ENCODE data around the gene TNNI3. TPM values are rescaled to one million over a fixed set of nuclear protein-coding genes. Genes with fewer than 3 reads are reported as not detected.
"Not testable (repeated sequence)": the region's sequence is repeated elsewhere in the genome, so short reads cannot be mapped to it uniquely, and the experiment has no call there.

The TNNI3 gene
- total and polyA plus RNA-seq, 5 experiments from 2014 or later, result not detected

DNA sequence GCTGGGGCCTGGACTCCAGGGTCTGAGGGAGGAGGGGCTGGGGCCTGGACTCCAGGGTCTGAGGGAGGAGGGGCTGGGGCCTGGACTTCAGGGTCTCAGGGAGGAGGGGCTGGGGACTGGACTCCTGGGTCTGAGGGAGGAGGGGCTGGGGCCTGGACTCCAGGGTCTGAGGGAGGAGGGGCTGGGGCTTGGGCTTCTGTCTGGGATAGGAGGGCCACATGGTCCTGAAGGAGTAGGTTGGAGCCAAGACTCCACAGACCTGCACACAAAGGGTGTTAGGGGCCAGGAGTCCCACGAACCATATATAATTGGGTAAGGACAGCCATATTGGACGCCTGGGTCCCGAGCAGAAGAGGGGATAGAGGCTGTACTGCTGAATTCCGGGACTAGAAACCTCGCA lies 1.7 kb downstream of the TNNI3 start:
- H3K4me3 Mint-ChIP-seq, result peak overlapping the region in 4 of 10 donors; percentile 45 to 63 (median 56)
- H3K27ac Mint-ChIP-seq, DNase-seq, ATAC-seq, H3K36me3 Mint-ChIP-seq: not testable (repeated sequence)
- H3K27me3 Mint-ChIP-seq, result peaks cover 9 to 58% (median 39%) of the 10 kb centered on the region in 5 donors
- POLR2A ChIA-PET, result interaction anchor here (0.7 kb wide), 1 partner anchor 82 kb away, joined by 3 read pairs; no protein-coding TSS in a partner anchor
- H3K9me3 Mint-ChIP-seq, result peaks cover 0 to 26% (median 14%) of the 10 kb centered on the region in 9 donors
- peaks cover 22 to 43% (median 32%) of the 10 kb centered on the region in 4 donors for H3K4me1 Mint-ChIP-seq

GRCh38 chr19:55153652-55154264 lies 3.8 kb downstream of the TNNI3 start:
- peaks cover 23 to 42% (median 29%) of the 10 kb centered on the region in 4 donors for H3K4me1 Mint-ChIP-seq
- peak overlapping the region in 5 of 10 donors; percentile 6 to 67 (median 31) for H3K4me3 Mint-ChIP-seq
- H3K27me3 Mint-ChIP-seq, result peaks cover 19 to 57% (median 42%) of the 10 kb centered on the region in 5 donors
- peaks cover 0 to 30% (median 14%) of the 10 kb centered on the region in 9 donors for H3K9me3 Mint-ChIP-seq
- peak overlapping the region in 5 of 10 donors; percentile 21 to 89 (median 61) for H3K27ac Mint-ChIP-seq
- no peak for ATAC-seq
- peaks cover 0 to 7% (median 2%) of the 10 kb centered on the region in 3 donors for H3K36me3 Mint-ChIP-seq
- DNase-seq, result no peak
- POLR2A ChIA-PET, result no interaction called here

DNA sequence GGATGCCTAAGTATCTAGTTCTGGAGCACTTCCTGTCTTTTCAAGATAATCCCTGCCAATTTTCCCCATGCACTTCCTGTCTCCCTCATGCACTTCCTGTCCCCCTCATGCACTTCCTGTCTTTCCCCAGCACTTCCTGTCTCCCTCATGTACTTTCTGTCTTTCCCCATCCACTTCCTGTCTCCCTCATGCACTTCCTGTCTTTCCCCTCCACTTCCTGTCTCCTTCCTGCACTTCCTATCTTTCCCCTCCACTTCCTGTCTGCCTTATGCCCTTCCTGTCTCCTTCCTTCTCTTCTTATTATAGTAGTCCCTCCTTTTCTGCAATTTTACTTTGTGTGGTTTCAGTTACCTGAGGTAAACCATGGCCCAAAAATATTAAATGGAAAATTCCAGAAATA lies 5.5 kb downstream of the TNNI3 start:
- H3K36me3 Mint-ChIP-seq, result peaks cover 0 to 7% (median 2%) of the 10 kb centered on the region in 3 donors
- peaks cover 0 to 30% (median 14%) of the 10 kb centered on the region in 9 donors for H3K9me3 Mint-ChIP-seq
- H3K4me3 Mint-ChIP-seq, result peak overlapping the region in 2 of 10 donors; percentile 24 to 48
- peaks cover 23 to 39% (median 29%) of the 10 kb centered on the region in 4 donors for H3K4me1 Mint-ChIP-seq
- H3K27me3 Mint-ChIP-seq, result peaks cover 22 to 51% (median 39%) of the 10 kb centered on the region in 5 donors
- no peak for ATAC-seq
- POLR2A ChIA-PET, result interaction anchor here (0.5 kb wide), 1 partner anchor 105 kb away, joined by 4 read pairs; no protein-coding TSS in a partner anchor
- H3K27ac Mint-ChIP-seq, result peak overlapping the region; percentile 44 to 88 (median 81)
- DNase-seq, result no peak

DNA sequence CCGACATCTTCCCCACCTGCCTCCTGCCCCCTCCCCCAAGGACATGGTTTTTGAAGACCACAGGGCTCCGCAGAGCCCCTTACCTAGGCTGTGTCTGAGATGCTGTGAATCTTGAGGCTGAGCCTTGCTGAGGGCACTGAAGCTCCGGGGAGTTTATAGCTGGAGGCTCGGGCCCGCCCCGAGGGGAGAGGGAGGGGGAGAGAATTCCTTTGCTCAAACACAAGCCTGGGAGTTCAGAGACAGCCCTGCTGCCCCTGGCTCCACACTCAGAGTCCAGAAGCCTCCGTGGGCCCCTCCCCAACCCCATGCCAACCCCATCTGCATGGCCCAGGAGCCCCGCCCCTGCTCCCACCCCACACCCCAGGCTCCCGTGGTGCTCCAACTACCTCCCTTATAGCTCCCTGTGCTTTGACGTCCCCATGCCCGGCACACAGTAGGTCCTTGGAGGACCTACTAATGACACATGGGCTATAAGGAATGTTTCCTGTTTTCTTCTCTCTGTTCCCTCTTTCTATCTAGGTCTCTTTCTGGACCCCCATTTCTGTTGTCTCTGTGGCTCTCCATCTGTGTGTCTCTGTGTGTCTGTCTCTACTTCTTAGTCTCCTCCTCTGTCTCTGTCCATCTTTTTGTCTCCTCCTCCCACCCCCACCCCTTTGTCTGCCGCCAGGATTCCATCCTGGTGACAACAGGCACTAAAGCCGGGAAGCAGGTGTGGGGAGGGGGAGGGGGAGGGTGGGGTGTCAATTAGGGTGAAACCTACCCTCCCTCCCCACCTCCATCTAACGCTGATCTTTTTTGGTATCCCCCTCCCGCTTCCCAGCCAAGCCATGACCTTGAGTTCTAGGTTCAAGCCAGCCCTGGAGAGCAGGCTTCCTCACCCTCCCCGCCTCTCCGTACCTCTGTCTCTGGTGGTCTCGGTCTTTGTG lies 8.2 kb downstream of the TNNI3 start, which contains the start of gene TNNT1:
Gene TNNT1, minus strand, starts transcription at position 129 of the 926 bp plus-strand sequence. CDS start 2,049 bp downstream, outside the sequence.
- ATAC-seq (no peak), DNase-seq (no peak)
- Mint-ChIP-seq H3K4me3 (no peak within 1 kb of the TSS), H3K27ac (no peak within 1 kb of the TSS), H3K9me3 (peaks cover 0 to 27% (median 15%) of the 10 kb centered on the region in 9 donors), H3K4me1 (peaks cover 28 to 34% (median 31%) of the 10 kb centered on the region in 4 donors), H3K36me3 (peaks cover 2 to 6% (median 3%) of the 10 kb centered on the region in 3 donors), H3K27me3 (peaks cover 30 to 54% (median 40%) of the 10 kb centered on the region in 5 donors)
- POLR2A ChIA-PET, result no interaction called here

- peaks cover 0 to 3% (median 2%) of the 10 kb centered on the region in 3 donors for H3K36me3 Mint-ChIP-seq
- H3K4me3 Mint-ChIP-seq, result no peak overlapping the region
- peaks cover 0 to 21% (median 9%) of the 10 kb centered on the region in 9 donors for H3K9me3 Mint-ChIP-seq
- POLR2A ChIA-PET, result no interaction called here
- no peak overlapping the region for H3K27ac Mint-ChIP-seq
- DNase-seq (no peak), ATAC-seq (no peak)
- peaks cover 19 to 24% (median 22%) of the 10 kb centered on the region in 4 donors for H3K4me1 Mint-ChIP-seq
- H3K27me3 Mint-ChIP-seq, result peaks cover 36 to 67% (median 49%) of the 10 kb centered on the region in 5 donors
Measured at GRCh38 chr19:55147545-55148251, 9.8 kb downstream of the TNNI3 start.

GRCh38 chr19:55146705-55147273 lies 10.7 kb downstream of the TNNI3 start:
- peaks cover 36 to 70% (median 49%) of the 10 kb centered on the region in 5 donors for H3K27me3 Mint-ChIP-seq
- POLR2A ChIA-PET, result no interaction called here
- H3K9me3 Mint-ChIP-seq, result peaks cover 0 to 15% (median 4%) of the 10 kb centered on the region in 9 donors
- H3K4me1 Mint-ChIP-seq, result peaks cover 12 to 17% (median 16%) of the 10 kb centered on the region in 4 donors
- no peak overlapping the region for H3K4me3 Mint-ChIP-seq
- H3K27ac Mint-ChIP-seq, result no peak overlapping the region
- no peak for DNase-seq
- H3K36me3 Mint-ChIP-seq, result peaks cover 0 to 3% (median 0%) of the 10 kb centered on the region in 3 donors
- no peak for ATAC-seq

DNA sequence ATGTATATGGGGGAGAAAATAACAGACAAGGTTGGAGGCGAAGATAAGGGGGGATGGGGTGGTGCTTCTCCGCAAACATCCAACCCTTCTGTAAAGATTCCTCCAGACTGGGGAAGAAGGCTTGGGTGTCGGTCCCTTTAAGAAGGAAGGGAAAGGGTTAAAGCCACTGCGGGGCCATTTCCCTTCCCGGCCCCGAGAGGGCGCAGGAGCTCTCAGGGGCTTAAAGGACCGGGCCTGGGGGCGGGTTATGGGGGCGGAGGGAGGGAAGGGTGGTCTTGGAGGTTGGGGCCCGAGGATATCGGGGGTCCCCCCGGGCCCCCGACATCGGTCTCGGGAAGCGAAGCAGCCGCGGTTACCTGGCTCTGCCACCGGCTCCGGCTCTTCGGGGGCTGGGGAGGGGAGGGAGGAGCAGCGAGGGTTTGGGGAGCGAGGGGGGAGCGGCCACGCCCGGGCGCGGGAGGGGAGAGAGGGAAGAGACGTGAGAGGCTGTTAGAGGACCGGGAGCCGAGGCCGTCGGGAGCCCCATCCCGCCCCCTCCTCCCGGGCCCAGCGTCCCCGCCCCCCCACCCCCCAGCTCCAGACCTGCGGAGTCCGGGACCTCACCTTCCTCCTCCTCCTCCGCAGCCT lies 11.3 kb downstream of the TNNI3 start:
- POLR2A ChIA-PET, result no interaction called here
- peaks cover 0 to 10% (median 0%) of the 10 kb centered on the region in 9 donors for H3K9me3 Mint-ChIP-seq
- H3K27ac Mint-ChIP-seq, result no peak overlapping the region
- peaks cover 0 to 3% (median 0%) of the 10 kb centered on the region in 3 donors for H3K36me3 Mint-ChIP-seq
- H3K4me1 Mint-ChIP-seq, result peaks cover 10 to 17% (median 14%) of the 10 kb centered on the region in 4 donors
- ATAC-seq (peak; percentile 28 to 32), DNase-seq (peak in 3 of 10 donors; percentile 19 to 45 (median 27))
- peaks cover 37 to 73% (median 50%) of the 10 kb centered on the region in 5 donors for H3K27me3 Mint-ChIP-seq
- H3K4me3 Mint-ChIP-seq, result no peak overlapping the region

DNA sequence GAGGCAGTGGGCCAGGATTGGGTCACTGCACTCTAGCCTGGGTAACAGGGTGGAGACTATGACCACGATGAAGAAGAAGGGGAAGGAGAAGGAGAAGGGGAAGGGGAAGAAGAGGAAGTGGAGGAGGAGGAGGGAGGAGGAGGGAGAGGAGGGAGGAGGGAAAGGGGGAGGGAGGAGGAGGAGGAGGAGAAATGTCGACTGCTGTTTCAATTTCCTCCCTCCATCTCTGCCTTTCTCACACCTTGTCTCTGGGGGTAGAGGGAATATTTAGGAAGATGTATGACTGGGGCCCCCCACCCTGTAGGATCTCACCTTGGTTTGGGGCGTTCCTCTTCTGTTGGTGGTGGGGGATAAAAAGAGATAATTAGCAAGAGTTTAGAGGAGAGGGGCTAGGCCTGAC lies 12.3 kb downstream of the TNNI3 start:
- Mint-ChIP-seq H3K27me3 (peaks cover 38 to 77% (median 51%) of the 10 kb centered on the region in 5 donors), H3K9me3 (peaks cover 0 to 4% (median 0%) of the 10 kb centered on the region in 9 donors), H3K4me3 (peak overlapping the region in 1 of 10 donors; percentile 43), H3K27ac (peak overlapping the region in 1 of 10 donors; percentile 67), H3K36me3 (peaks cover 0 to 3% (median 0%) of the 10 kb centered on the region in 3 donors), H3K4me1 (peaks cover 12 to 19% (median 16%) of the 10 kb centered on the region in 4 donors)
- ATAC-seq (no peak), DNase-seq (no peak)
- POLR2A ChIA-PET, result no interaction called here

DNA sequence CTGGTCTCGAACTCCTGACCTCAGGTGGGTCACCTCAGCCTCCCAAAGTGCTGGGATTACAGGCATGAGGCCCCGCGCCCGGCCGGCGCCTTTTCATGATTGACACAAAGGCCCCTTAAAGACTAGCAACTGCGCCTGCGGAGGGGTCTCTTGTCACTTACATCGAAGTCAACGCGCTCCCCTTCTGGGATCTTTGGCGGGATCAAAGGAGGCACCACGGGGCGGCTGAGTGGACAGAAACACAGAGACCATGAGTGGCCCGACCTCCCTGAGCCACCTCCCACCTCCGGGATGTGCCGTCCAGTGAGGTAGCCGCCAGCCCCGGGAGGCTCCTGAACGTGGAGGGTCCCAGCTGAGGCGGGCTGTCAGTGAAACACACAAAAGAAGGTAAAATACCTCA lies 15.8 kb downstream of the TNNI3 start:
- H3K36me3 Mint-ChIP-seq, result peaks cover 0 to 3% (median 0%) of the 10 kb centered on the region in 3 donors
- DNase-seq, result no peak
- H3K4me3 Mint-ChIP-seq, result no peak overlapping the region
- peaks cover 0 to 3% (median 0%) of the 10 kb centered on the region in 9 donors for H3K9me3 Mint-ChIP-seq
- peaks cover 28 to 72% (median 42%) of the 10 kb centered on the region in 5 donors for H3K27me3 Mint-ChIP-seq
- peaks cover 11 to 19% (median 11%) of the 10 kb centered on the region in 4 donors for H3K4me1 Mint-ChIP-seq
- H3K27ac Mint-ChIP-seq, result no peak overlapping the region
- ATAC-seq, result peak in 1 of 2 donors; percentile 28
- POLR2A ChIA-PET, result interaction anchor here (0.5 to 1.1 kb wide), 2 partner anchors 19 to 365 kb away, joined by 3 to 4 read pairs; no protein-coding TSS in a partner anchor

GRCh38 chr19:55137915-55138314 lies 19.6 kb downstream of the TNNI3 start:
- H3K27me3 Mint-ChIP-seq, result peaks cover 13 to 66% (median 25%) of the 10 kb centered on the region in 5 donors
- DNase-seq, result no peak
- POLR2A ChIA-PET, result no interaction called here
- no peaks in the 10 kb centered on the region for H3K9me3 Mint-ChIP-seq
- H3K4me3 Mint-ChIP-seq, result no peak overlapping the region
- H3K4me1 Mint-ChIP-seq, result peaks cover 2 to 5% (median 3%) of the 10 kb centered on the region in 4 donors
- ATAC-seq, result no peak
- H3K27ac Mint-ChIP-seq, result peak overlapping the region in 1 of 10 donors; percentile 49
- no peaks in the 10 kb centered on the region for H3K36me3 Mint-ChIP-seq

DNA sequence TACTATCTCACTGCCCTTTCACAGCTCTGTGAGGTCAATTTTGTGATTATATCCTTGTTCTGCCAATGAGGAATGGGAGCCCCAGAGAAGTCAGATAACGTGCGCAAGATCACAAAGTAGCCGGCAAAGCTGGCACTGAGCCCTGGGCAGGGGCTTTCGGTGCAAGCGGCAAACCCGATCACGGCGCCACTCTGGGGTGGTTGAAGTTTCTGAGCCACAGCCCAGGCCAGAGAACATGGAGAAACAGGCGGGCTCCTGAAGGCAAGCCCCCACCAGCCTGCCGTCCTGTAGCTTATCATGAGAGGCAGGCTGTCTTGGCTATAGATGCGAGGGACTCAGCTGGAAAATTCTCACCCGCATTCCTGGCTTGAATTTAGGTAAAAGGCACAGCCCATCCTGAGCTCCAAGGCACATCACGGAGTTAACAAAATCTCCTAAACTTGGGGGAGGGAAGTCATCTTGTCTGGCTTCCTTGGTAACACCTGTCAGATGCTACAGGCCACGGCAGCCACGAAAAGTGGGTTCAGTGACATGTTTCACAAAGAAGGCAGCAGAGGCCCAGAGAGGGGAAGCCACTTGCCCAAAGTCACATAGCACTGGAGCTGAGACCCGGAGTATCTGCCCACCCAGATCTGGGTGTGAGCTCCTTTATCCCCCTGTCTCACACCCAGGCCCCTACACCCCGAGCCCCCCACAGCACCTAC lies 21.0 kb downstream of the TNNI3 start:
- Mint-ChIP-seq H3K27ac (no peak overlapping the region), H3K27me3 (peaks cover 15 to 72% (median 30%) of the 10 kb centered on the region in 5 donors), H3K36me3 (no peaks in the 10 kb centered on the region), H3K4me1 (peaks cover 2 to 6% (median 4%) of the 10 kb centered on the region in 4 donors), H3K9me3 (no peaks in the 10 kb centered on the region), H3K4me3 (no peak overlapping the region)
- ATAC-seq (no peak), DNase-seq (no peak)
- POLR2A ChIA-PET, result no interaction called here

All from naive thymus-derived CD8-positive, alpha-beta T cell (primary cell).